ENCODE data around the gene CDC42EP4. TPM values are rescaled to one million over a fixed set of nuclear protein-coding genes. Genes with fewer than 3 reads are reported as not detected.

The CDC42EP4 gene
- polyA plus RNA-seq, 1 donor from 2014 or later, result 19.4 TPM

DNA sequence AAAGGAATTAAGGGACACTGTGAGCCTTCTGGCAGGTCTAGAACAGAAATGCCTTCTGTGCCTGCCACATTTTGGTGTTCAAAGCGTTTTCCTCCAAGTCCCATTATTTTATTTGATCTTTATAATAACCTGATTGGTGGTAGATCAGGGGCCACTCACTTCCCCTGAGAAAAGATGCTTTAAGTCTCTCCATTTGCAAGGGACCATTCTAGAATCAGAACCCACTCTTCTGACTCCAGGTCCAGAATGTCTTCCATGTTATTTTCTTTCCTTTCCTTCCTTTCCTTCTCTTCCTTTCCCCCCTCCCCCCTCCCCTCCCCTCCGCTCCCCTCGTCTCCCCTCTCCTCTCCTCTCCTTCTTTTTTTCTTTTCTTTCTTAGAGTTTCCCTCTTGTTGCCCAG, 19.3 kb upstream of the CDC42EP4 start:
- H3K4me2 ChIP-seq (ENCODE audit: low read length), result no peak overlapping the region
- H3K27me3 ChIP-seq (ENCODE audit: insufficient read depth, low read depth, low read length), result no peaks in the 10 kb centered on the region
- no peaks in the 10 kb centered on the region for H3K36me3 ChIP-seq (ENCODE audit: insufficient read depth, low read length)
- no peak overlapping the region for H2AFZ ChIP-seq (ENCODE audit: low read depth, low read length)
- no peaks in the 10 kb centered on the region for H4K20me1 ChIP-seq (ENCODE audit: insufficient read depth)
- H3K79me2 ChIP-seq (replicated peaks; ENCODE audit: insufficient read depth, low read length), result no peaks in the 10 kb centered on the region
- no peaks in the 10 kb centered on the region for H3K9me3 ChIP-seq (ENCODE audit: low read length)
- H3K4me3 ChIP-seq (ENCODE audit: low read length), result no peak overlapping the region
- H3K27ac ChIP-seq (ENCODE audit: low read length), result no peak overlapping the region
- H3K9ac ChIP-seq (ENCODE audit: low read length), result no peak overlapping the region
- no peaks in the 10 kb centered on the region for H3K9me2 ChIP-seq (ENCODE audit: insufficient read depth, low read length)
- no peaks in the 10 kb centered on the region for H3F3A ChIP-seq (ENCODE audit: insufficient read depth, low read length, poor library complexity, severe bottlenecking)
- TF ChIP-seq EP300 (conservative IDR thresholded peaks at IDR 0.05; ENCODE audit: poor library complexity, severe bottlenecking) (no peak), TAF1 (IDR thresholded peaks at IDR 0.05; ENCODE audit: low read depth) (no peak), MXI1 (conservative IDR thresholded peaks at IDR 0.05; ENCODE audit: poor library complexity, severe bottlenecking) (no peak), SMC3 (conservative IDR thresholded peaks at IDR 0.05; ENCODE audit: poor library complexity) (no peak), EZH2 (IDR thresholded peaks at IDR 0.05; ENCODE audit: borderline replicate concordance, insufficient read depth, low read length, poor library complexity, severe bottlenecking) (no peak), POLR2AphosphoS5 (IDR thresholded peaks at IDR 0.05) (no peak), RAD21 (conservative IDR thresholded peaks at IDR 0.05) (no peak)
- TF ChIP-seq, protein P1, sequence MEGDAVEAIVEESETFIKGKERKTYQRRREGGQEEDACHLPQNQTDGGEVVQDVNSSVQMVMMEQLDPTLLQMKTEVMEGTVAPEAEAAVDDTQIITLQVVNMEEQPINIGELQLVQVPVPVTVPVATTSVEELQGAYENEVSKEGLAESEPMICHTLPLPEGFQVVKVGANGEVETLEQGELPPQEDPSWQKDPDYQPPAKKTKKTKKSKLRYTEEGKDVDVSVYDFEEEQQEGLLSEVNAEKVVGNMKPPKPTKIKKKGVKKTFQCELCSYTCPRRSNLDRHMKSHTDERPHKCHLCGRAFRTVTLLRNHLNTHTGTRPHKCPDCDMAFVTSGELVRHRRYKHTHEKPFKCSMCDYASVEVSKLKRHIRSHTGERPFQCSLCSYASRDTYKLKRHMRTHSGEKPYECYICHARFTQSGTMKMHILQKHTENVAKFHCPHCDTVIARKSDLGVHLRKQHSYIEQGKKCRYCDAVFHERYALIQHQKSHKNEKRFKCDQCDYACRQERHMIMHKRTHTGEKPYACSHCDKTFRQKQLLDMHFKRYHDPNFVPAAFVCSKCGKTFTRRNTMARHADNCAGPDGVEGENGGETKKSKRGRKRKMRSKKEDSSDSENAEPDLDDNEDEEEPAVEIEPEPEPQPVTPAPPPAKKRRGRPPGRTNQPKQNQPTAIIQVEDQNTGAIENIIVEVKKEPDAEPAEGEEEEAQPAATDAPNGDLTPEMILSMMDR (IDR thresholded peaks at IDR 0.05; ENCODE audit: poor library complexity, severe bottlenecking), result no peak
- TF ChIP-seq, protein P2, sequence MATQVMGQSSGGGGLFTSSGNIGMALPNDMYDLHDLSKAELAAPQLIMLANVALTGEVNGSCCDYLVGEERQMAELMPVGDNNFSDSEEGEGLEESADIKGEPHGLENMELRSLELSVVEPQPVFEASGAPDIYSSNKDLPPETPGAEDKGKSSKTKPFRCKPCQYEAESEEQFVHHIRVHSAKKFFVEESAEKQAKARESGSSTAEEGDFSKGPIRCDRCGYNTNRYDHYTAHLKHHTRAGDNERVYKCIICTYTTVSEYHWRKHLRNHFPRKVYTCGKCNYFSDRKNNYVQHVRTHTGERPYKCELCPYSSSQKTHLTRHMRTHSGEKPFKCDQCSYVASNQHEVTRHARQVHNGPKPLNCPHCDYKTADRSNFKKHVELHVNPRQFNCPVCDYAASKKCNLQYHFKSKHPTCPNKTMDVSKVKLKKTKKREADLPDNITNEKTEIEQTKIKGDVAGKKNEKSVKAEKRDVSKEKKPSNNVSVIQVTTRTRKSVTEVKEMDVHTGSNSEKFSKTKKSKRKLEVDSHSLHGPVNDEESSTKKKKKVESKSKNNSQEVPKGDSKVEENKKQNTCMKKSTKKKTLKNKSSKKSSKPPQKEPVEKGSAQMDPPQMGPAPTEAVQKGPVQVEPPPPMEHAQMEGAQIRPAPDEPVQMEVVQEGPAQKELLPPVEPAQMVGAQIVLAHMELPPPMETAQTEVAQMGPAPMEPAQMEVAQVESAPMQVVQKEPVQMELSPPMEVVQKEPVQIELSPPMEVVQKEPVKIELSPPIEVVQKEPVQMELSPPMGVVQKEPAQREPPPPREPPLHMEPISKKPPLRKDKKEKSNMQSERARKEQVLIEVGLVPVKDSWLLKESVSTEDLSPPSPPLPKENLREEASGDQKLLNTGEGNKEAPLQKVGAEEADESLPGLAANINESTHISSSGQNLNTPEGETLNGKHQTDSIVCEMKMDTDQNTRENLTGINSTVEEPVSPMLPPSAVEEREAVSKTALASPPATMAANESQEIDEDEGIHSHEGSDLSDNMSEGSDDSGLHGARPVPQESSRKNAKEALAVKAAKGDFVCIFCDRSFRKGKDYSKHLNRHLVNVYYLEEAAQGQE (IDR thresholded peaks at IDR 0.05; ENCODE audit: borderline replicate concordance), result no peak

DNA sequence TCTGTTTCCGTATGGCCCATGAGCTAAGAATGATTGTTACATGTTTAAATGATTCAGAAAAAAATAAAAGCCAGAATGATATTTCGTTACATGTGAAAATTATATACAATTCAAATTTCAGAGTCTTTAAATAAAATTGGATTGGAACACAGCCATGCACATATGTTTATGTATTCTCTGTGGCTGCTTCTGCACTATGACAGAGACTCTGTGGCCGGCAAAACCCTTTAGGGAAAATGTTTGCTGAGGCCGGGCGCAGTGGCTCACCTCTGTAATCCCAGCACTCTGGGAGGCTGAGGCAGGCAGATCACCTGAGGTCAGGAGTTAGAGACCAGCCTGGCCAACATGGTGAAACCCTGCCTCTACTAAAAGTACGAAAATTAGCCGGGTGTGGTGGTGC, 15.9 kb upstream of the CDC42EP4 start:
- H3K36me3 ChIP-seq (ENCODE audit: insufficient read depth, low read length), result no peaks in the 10 kb centered on the region
- no peak overlapping the region for H3K27ac ChIP-seq (ENCODE audit: low read length)
- no peak overlapping the region for H3K4me3 ChIP-seq (ENCODE audit: low read length)
- no peaks in the 10 kb centered on the region for H3F3A ChIP-seq (ENCODE audit: insufficient read depth, low read length, poor library complexity, severe bottlenecking)
- no peaks in the 10 kb centered on the region for H3K27me3 ChIP-seq (ENCODE audit: insufficient read depth, low read depth, low read length)
- no peaks in the 10 kb centered on the region for H3K9me2 ChIP-seq (ENCODE audit: insufficient read depth, low read length)
- no peaks in the 10 kb centered on the region for H4K20me1 ChIP-seq (ENCODE audit: insufficient read depth)
- no peaks in the 10 kb centered on the region for H3K9me3 ChIP-seq (ENCODE audit: low read length)
- no peak overlapping the region for H3K4me2 ChIP-seq (ENCODE audit: low read length)
- H2AFZ ChIP-seq (ENCODE audit: low read depth, low read length), result no peak overlapping the region
- TF ChIP-seq, protein P1 (IDR thresholded peaks at IDR 0.05; ENCODE audit: poor library complexity, severe bottlenecking), result no peak
- TF ChIP-seq EP300 (conservative IDR thresholded peaks at IDR 0.05; ENCODE audit: poor library complexity, severe bottlenecking), result no peak
- TF ChIP-seq POLR2AphosphoS5 (IDR thresholded peaks at IDR 0.05), result no peak
- no peak for TF ChIP-seq TAF1 (IDR thresholded peaks at IDR 0.05; ENCODE audit: low read depth)
- no peak for TF ChIP-seq SMC3 (conservative IDR thresholded peaks at IDR 0.05; ENCODE audit: poor library complexity)
- no peak for TF ChIP-seq RAD21 (conservative IDR thresholded peaks at IDR 0.05)
- no peak for TF ChIP-seq MXI1 (conservative IDR thresholded peaks at IDR 0.05; ENCODE audit: poor library complexity, severe bottlenecking)
- TF ChIP-seq, protein P2 (IDR thresholded peaks at IDR 0.05; ENCODE audit: borderline replicate concordance), result no peak
- no peak for TF ChIP-seq EZH2 (IDR thresholded peaks at IDR 0.05; ENCODE audit: borderline replicate concordance, insufficient read depth, low read length, poor library complexity, severe bottlenecking)
- no peaks in the 10 kb centered on the region for H3K79me2 ChIP-seq (replicated peaks; ENCODE audit: insufficient read depth, low read length)
- no peak overlapping the region for H3K9ac ChIP-seq (ENCODE audit: low read length)

All from neural cell (in vitro differentiated cells).